ENCODE measurements around the gene ACAA1. TPM values are rescaled to one million over a fixed set of nuclear protein-coding genes. Genes with fewer than 3 reads are reported as not detected.
A peak's percentile ranks its signal among the peaks of the same experiment; 100 is the strongest.

The ACAA1 gene
- total RNA-seq, 1 experiment from 2014 or later: 52.0 TPM

- CTCF ChIA-PET: interaction anchor here (0.8 kb wide), 1 partner anchor 23 kb away, joined by 3 read pairs; no protein-coding TSS in a partner anchor
- H3K27ac ChIP-seq (ENCODE audit: low read length): no peak overlapping the region
Observed at GRCh38 chr3:38141173-38141951, 4.4 kb upstream of the ACAA1 start.

GRCh38 chr3:38140326-38141172, 3.6 kb upstream of the ACAA1 start:
- Histone ChIP-seq H3K4me1 (ENCODE audit: control insufficient read depth, insufficient read depth, low read length) (peaks cover 5% of the 10 kb centered on the region), H3K27me3 (ENCODE audit: control insufficient read depth, insufficient read depth, low read length) (no peaks in the 10 kb centered on the region), H3K27ac (ENCODE audit: low read length) (no peak overlapping the region), H3K9me3 (ENCODE audit: control insufficient read depth, insufficient read depth, low read depth, low read length) (no peaks in the 10 kb centered on the region), H3K4me3 (ENCODE audit: low read depth in 2 of 2, low read length in 2 of 2) (no peak overlapping the region), H3K36me3 (ENCODE audit: control insufficient read depth, insufficient read depth, low read length) (peaks cover 2% of the 10 kb centered on the region; the same call in 1 of the 2 replicates)
- POLR2A ChIA-PET: no interaction called here
- intact Hi-C loops (cut with micrococcal nuclease; ENCODE audit: unreplicated experiment): no loop called here
- no TSS peak for BruUV-seq (replicated peaks)
- no peak for TF ChIP-seq POLR2AphosphoS5 (IDR thresholded peaks at IDR 0.05; ENCODE audit: low read depth, low read length)
- TF ChIP-seq REST (IDR thresholded peaks at IDR 0.05; ENCODE audit: insufficient read depth in 1 of 2, low read depth in 2 of 2, low read length in 1 of 2): no peak
- TF ChIP-seq, protein P1, sequence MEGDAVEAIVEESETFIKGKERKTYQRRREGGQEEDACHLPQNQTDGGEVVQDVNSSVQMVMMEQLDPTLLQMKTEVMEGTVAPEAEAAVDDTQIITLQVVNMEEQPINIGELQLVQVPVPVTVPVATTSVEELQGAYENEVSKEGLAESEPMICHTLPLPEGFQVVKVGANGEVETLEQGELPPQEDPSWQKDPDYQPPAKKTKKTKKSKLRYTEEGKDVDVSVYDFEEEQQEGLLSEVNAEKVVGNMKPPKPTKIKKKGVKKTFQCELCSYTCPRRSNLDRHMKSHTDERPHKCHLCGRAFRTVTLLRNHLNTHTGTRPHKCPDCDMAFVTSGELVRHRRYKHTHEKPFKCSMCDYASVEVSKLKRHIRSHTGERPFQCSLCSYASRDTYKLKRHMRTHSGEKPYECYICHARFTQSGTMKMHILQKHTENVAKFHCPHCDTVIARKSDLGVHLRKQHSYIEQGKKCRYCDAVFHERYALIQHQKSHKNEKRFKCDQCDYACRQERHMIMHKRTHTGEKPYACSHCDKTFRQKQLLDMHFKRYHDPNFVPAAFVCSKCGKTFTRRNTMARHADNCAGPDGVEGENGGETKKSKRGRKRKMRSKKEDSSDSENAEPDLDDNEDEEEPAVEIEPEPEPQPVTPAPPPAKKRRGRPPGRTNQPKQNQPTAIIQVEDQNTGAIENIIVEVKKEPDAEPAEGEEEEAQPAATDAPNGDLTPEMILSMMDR (IDR thresholded peaks at IDR 0.05): no peak
- TF ChIP-seq TCF7L2 (IDR thresholded peaks at IDR 0.05; ENCODE audit: low read depth, low read length): no peak
- TF ChIP-seq SIN3A (IDR thresholded peaks at IDR 0.05; ENCODE audit: borderline replicate concordance, insufficient read depth, low read depth, low read length): no peak
- no peak for ATAC-seq
- CTCF ChIA-PET: no interaction called here
- DNase-seq (ENCODE audit: low read depth, low spot score): no peak
- in situ Hi-C loops (cut with HindIII; ENCODE audit: low pct_unique_long_range_greater_than_20kb, low sequenced_read_pairs): no loop called here

More at GRCh38 chr3:38141173-38141951, 4.4 kb upstream of the ACAA1 start:
- in situ Hi-C loops (cut with HindIII; ENCODE audit: low pct_unique_long_range_greater_than_20kb, low sequenced_read_pairs) (no loop called here), intact Hi-C loops (cut with micrococcal nuclease; ENCODE audit: unreplicated experiment) (no loop called here)
- Histone ChIP-seq H3K36me3 (ENCODE audit: control insufficient read depth, insufficient read depth, low read length) (peaks cover under 1% of the 10 kb centered on the region; the same call in 1 of the 2 replicates), H3K4me1 (ENCODE audit: control insufficient read depth, insufficient read depth, low read length) (peaks cover 5% of the 10 kb centered on the region), H3K4me3 (ENCODE audit: low read depth in 2 of 2, low read length in 2 of 2) (no peak overlapping the region), H3K27me3 (ENCODE audit: control insufficient read depth, insufficient read depth, low read length) (no peaks in the 10 kb centered on the region), H3K9me3 (ENCODE audit: control insufficient read depth, insufficient read depth, low read depth, low read length) (no peaks in the 10 kb centered on the region)
- POLR2A ChIA-PET: no interaction called here
- BruUV-seq (replicated peaks): TSS peak; percentile 50
- no peak for TF ChIP-seq REST (IDR thresholded peaks at IDR 0.05; ENCODE audit: insufficient read depth in 1 of 2, low read depth in 2 of 2, low read length in 1 of 2)
- no peak for ATAC-seq
- DNase-seq (ENCODE audit: low read depth, low spot score): no peak
